Cardiac fibroblast (primary cell): ENCODE data around the gene TEX11.
"Not testable (repeated sequence)": the region's sequence is repeated elsewhere in the genome, so short reads cannot be mapped to it uniquely, and the experiment has no call there.

ENCODE experiments used
- DNase-seq, 2 donors: peaks; one replicate each; pipeline versions ENCODE4 v3.0.0 to v3.0.0-alpha.2; 2010; ENCODE audit warnings: low read depth in 2 of 2
- H3K4me3 ChIP-seq, 2 donors: replicated peaks in 1 of 2; 1 replicate in 1 of 2; 2 replicates in 1 of 2; pipeline ENCODE4 v1.5.1; 2011; ENCODE audit warnings: low read depth in 2 of 2, low read length in 2 of 2, mild to moderate bottlenecking in 2 of 2, moderate library complexity in 1 of 2
- CTCF ChIP-seq: IDR thresholded peaks from one replicate; pipeline ENCODE4 v1.5.1; 2011; ENCODE audit warnings: low read depth, mild to moderate bottlenecking, low read length, inconsistent platforms

TEX11 gene

GRCh38 chrX:70577442-70577841 is 331.1 kb downstream of the TEX11 start:
- DNase-seq = no peak
- H3K4me3 ChIP-seq = no peak overlapping the region
- TF ChIP-seq CTCF = no peak

GRCh38 chrX:70569922-70570576 is 338.5 kb downstream of the TEX11 start:
- not testable (repeated sequence) for DNase-seq, H3K4me3 ChIP-seq

- no peak for TF ChIP-seq CTCF
- DNase-seq = no peak
- no peak overlapping the region for H3K4me3 ChIP-seq
These were observed 353.6 kb downstream of the TEX11 start for GRCh38 chrX:70554948-70555347.

- no peak overlapping the region for H3K4me3 ChIP-seq
- DNase-seq = peak; percentile 3 to 24
- no peak for TF ChIP-seq CTCF
These were observed 354.0 kb downstream of the TEX11 start for GRCh38 chrX:70554523-70554922.

- DNase-seq = peak; percentile 46 to 53
- TF ChIP-seq CTCF = peak; percentile 12
- no peak overlapping the region for H3K4me3 ChIP-seq
These were observed 354.4 kb downstream of the TEX11 start for GRCh38 chrX:70554081-70554480.

- no peak for DNase-seq
- no peak for TF ChIP-seq CTCF
- H3K4me3 ChIP-seq = no peak overlapping the region
These were observed 355.0 kb downstream of the TEX11 start for GRCh38 chrX:70553516-70553915.

- TF ChIP-seq CTCF = no peak
- peak in 1 of 2 donors; percentile 31 for DNase-seq
- no peak overlapping the region for H3K4me3 ChIP-seq
These were observed 356.3 kb downstream of the TEX11 start for GRCh38 chrX:70552130-70552704.
